ENCODE results near the gene PAX9.
"Not testable (repeated sequence)": the region's sequence is repeated elsewhere in the genome, so short reads cannot be mapped to it uniquely, and the experiment has no call there.

The PAX9 gene

DNA sequence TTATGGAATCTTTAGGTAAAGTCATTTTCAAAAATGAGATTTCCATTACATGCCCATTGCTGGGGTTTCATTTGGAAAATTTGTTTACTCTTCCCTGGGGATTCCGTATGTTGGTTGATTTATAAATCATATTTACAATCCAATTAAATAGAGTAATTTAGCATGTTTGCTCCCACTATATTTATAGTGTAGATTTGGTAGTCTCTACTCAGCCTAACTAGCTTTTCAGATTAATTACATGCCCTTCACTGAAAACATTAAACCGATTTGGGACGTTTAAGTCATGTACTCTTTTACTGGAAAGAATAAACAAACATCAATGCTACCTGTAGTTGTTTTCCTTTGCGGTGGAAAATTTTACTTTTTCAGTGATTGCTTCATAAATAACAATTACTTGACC lies 10.4 kb downstream of the PAX9 start:
- DNase-seq (ENCODE audit: low read depth in 2 of 2, low spot score in 1 of 2) = no peak

DNA sequence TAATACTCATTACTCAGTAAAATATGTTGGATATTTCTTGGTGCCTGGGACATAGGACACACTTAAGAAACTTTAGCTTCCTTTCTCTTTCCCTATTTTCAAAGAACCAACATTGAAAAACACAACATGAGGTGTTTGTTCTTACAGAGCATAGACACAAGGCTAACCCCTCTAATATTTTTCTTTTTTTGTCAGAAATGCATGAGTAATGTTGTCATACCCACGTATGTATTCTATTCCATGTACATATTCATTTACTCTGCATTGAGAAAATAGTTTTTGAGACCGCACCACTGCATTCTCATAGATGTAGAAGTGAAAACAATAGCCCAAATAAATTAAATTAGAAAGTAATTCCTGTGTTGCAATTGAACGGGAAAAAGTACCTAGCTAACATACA lies 13.0 kb downstream of the PAX9 start:
- DNase-seq (ENCODE audit: low read depth in 2 of 2, low spot score in 1 of 2) = no peak

DNA sequence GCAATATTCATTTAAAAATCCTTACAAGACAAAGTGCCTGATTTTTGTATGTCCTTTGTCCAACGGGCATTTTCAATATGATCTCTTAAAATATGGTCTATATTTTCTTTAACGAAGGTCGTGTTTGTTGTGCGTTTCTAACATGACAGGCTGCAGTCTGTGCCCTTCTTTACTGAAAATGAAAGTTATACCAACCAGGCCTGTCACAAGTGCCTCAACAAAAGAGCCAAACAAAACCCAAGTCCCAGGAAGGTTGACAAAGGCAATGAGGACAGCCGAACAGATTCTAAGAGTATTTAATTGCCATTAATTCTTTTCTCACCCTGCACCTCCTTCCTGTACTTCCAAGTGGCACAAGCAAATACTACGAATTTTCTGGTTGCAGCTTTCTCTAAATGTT lies 13.9 kb downstream of the PAX9 start:
- DNase-seq (ENCODE audit: low read depth in 2 of 2, low spot score in 1 of 2) = no peak

DNA sequence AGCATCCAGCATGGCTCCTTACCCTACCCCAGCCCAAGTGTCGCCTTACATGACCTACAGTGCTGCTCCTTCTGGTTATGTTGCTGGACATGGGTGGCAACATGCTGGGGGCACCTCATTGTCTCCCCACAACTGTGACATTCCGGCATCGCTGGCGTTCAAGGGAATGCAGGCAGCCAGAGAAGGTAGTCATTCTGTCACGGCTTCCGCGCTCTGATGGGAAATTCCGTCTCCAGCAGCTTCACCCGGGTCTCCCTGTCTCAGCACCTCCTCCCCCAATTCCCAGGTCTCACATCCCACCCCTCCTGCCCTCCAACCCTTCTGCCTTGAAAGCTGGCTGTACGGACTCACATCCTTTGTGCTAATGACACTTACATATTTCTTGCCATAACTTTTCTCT lies 14.6 kb downstream of the PAX9 start:
- DNase-seq (ENCODE audit: low read depth in 2 of 2, low spot score in 1 of 2) = no peak

DNA sequence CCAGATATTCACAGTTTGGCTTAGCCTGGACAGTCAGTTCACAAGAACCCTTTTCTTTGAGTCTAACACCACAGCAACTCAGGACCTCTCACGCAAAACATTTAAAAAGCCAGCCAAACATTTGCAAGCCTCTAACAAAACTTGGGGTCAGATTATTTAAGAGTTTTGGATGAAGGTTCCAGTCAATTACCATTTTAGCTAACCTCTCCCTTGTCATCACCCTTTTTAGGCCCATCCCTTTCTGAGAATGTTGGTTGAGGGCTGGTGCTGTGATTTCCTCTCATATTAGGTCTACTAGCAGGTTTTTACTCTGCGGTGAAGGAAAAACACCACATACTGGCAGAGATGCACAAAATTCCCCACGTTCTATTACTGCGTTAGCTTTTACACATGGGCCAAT lies 20.7 kb downstream of the PAX9 start:
- no peak for DNase-seq (ENCODE audit: low read depth in 2 of 2, low spot score in 1 of 2)

DNA sequence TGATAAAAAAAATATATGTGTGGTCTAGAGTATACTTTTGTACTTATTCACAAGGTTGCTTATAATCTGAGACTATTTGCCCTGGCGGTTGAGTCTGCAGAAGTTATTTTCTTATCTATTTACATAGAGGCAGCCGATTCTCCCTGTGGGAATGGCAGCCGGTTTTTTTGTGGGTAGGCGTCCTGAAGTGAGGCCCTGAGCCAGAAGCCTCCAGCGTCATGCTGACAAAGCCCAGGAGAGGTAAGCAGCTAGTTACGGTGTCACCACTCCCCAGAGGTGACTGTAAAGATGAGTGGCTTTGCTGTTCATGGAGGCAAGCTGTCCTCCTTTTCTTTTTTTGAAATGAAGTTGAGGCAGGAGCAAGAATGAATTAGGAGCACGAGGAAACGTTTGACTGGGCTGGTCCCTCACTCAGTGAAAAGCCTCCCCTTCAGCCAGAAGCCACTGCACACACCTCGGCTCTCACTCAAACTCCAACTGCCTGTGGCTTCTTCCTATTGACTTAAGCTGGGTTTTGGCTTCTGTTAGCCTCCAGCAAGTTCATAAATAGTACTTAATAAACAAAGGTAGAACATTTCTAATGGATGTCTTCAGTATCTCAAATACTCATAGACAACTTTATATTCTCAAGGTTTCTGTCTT lies 21.5 kb downstream of the PAX9 start:
- no peak for DNase-seq (ENCODE audit: low read depth in 2 of 2, low spot score in 1 of 2)

DNA sequence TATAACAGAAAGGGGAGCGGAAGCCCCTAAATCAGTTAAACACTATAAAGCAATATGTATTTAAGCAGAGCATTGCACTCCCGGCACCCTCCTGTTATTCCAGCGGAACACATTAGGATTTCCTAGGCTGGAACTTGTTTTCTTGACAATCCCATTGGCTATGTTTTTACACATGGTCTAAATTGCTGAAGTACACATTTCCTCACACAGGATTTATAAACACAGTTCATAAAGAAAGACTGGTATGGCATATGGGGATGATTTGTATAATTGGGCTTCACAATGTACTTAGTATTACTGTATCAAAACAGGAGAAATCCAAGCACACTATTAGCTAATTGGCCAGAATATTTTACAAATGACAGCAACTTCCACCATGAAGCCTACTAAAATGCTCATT lies 23.3 kb downstream of the PAX9 start:
- no peak for DNase-seq (ENCODE audit: low read depth in 2 of 2, low spot score in 1 of 2)

DNA sequence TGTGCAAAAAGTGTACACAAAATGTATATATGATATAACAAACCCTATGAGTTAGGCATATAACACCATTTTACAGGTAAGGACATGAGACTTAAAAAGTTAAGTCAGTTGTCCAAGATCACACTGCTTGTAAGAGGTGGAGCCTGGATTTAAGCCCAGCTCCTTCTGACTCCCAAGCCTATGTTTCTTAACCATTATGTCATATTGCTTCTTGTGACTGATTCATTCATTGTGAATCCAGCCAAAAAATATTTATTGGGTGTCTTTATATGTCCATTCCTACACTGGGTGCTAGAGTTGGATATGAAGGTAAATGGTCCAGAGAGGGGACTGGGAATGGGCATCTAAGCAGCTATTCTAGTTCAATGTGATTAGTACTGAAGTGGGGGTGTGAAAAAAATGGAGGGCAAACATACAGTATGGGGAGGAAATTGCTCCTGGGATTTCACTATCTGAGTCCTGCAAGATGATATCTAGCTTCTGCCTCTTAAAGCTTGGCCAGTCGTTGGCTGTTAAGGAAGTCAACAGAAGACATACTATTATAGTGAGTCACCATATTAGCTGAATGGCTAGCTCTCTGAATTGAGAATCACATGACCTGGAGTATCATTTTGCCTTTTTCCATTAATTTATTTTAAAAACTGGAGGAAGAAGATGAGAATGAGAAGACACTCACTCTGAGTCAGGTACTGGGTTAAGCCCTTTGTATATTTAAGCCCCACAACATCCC lies 28.8 kb downstream of the PAX9 start:
- DNase-seq (ENCODE audit: low read depth in 2 of 2, low spot score in 1 of 2) = no peak

DNA sequence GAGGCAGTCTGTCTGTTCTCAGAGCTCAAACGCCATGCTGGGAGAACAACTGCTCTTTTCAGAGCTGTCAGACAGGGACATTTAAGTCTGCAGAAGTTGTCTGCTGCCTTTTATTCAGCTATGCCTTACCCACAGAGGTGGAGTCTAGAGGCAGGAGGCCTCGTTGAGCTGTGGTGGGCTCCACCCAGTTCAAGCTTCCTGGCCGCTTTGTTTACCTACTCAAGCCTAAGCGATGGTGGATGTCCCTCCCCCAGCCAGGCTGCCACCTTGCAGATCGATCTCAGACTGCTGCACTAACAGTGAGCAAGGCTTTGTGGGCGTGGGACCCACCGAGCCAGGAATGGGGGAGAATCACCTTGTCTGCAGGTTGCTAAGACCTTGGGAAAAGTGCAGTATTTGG lies 37.8 kb downstream of the PAX9 start:
- DNase-seq (ENCODE audit: low read depth in 2 of 2, low spot score in 1 of 2) = not testable (repeated sequence)

DNA sequence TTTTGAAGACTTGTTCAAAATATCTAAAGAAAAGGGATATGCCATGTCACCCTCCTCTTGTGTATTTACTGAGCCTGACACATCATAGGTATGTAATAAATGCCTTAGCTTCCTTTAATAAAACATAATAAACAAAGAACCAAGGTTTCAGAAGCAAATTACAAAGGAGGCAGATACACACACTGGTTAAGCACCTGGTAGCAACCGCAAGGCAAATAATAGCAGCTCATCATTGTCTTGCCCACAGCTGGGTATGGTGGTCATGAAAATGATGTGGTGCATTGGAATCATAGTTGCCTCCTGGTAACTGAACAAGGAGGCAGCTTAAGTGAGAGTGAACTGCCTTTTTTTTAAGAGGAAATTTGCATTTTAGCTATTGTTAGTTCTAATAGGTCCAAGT lies 39.0 kb downstream of the PAX9 start:
- DNase-seq (ENCODE audit: low read depth in 2 of 2, low spot score in 1 of 2) = no peak

DNA sequence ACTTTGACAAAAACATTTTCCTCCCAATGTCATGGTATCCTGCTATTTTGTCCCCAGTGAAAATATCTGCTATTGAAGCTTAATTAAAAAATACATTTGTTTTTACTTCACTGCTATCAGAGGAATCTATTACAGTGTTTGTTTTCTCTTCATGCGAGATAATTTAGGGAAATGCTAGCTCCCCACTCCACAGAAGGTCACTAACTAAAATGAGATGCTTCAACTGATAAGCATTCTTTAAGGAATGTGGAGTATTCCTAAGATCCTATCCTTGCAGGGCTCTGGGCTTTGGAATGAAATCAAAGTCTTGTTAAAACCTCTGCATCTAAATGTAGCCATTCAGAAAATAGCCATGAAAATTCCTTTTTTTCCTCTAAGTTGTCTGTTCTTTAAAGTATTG lies 39.5 kb downstream of the PAX9 start:
- DNase-seq (ENCODE audit: low read depth in 2 of 2, low spot score in 1 of 2) = no peak

DNA sequence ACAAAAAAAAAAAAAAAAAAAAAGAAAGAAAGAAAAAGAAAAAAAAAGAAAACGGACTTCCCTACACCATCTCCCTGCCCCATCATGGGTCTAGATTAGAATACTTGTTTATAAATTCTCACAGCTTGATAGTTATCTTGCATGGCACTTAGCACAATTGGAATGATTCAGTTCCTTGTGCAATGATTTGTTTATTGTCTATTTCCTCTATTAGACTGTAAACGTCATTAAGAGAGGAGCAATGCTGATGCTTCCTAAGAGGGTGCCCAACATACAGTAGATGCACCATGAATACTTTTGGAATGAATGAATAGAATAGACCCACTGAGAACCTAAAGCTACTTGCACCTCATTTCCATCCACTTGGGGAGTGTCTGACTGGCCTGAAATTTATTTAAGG lies 40.8 kb downstream of the PAX9 start:
- no peak for DNase-seq (ENCODE audit: low read depth in 2 of 2, low spot score in 1 of 2)

DNA sequence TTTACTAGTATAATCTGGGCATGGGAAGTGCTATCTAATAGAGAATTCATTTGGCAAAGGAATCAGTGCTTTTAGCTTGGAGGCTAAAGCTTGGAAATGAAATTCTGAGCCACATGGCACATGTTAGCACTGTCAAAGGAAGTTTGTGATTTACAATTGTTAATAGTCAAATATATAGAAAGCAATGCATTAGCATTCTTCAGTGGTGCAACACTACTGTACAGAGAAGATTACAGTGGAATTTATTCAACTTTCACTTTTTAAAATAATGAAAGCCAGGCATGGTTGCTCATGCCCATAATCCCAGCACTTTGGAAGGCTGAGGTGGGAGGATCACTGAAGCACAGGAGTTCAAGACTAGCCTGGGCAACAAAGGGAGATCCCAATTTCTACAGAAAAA lies 45.9 kb downstream of the PAX9 start:
- DNase-seq (ENCODE audit: low read depth in 2 of 2, low spot score in 1 of 2) = no peak

DNA sequence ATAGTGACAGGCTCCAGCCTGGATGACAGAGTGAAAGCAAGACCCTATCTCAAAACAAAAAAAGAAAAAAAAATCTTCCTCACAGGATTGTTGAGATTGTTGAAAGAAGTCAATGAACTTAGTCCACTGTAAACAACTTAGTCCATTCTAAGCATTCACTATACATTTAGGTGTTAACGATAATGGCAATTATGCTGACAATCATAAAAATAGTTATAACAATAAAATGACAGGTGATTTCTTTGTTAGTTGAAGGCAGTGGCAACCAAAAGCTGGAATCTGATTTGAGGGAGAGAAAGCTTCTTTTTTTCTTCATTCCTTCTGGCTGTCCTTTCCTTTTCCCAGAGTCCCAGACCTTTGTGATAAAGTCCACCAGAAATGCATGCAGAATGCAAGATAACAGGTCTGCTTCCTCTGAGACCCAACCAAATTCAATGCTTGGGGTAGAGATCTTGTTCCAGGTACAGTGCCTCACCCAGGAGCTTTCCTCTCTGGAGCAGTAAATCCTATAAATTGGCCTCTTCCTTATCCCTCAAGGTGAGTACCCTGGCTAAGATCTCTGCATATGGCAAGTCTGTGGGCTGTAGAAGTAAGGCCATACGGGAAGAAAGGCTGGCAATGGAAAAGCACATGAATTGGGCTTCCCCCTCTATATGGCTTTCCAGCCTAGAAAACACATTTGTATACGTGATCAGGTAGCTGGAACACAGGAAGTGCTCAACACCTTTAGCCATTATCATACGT lies 52.5 kb downstream of the PAX9 start:
- no peak for DNase-seq (ENCODE audit: low read depth in 2 of 2, low spot score in 1 of 2)

DNA sequence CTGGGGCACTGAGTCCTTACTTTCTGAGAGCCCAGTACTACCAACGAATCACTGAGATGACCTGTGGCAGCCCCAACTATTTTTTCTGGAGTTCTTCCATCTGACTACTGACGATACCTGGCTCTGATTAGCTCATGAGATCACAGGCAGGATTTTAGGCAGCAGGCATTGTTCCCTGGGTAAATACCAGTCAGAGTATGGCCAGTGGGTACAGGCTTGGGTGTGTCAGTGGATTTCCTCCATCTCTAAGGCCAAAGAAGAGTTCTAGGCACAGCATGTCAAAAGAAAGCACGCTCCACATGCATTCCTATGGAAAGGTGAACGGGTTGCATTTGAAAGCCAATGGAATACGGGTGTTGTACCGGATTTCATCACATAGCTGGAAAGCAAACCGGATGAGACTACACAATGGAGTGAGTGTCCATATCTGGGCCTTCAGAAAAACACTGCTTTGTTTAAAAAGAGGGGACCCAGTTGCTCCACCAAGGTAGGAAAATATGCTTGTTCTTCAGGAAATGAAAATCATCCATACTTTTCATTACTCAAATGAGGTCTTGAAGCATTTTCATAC lies 55.0 kb downstream of the PAX9 start:
- DNase-seq (ENCODE audit: low read depth in 2 of 2, low spot score in 1 of 2) = no peak

DNA sequence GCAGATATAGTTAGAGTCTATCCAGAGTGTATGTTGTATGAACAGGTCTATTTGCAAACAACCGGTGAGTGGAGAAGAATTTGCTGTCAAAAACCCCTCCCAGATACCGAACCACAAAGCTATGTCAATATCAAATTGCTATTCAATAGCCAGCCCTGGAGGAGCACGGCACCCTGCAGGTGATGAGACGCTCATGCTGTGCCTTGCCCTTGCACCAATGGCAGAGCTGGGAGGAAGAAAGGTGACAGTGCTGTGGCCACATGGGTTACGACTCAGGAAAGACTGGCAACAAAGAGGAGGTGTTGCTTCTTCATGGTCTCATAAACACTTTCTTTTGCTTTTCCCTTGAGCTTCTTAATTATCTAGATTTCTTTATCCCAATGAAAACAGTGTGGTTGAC lies 55.7 kb downstream of the PAX9 start:
- no peak for DNase-seq (ENCODE audit: low read depth in 2 of 2, low spot score in 1 of 2)

DNA sequence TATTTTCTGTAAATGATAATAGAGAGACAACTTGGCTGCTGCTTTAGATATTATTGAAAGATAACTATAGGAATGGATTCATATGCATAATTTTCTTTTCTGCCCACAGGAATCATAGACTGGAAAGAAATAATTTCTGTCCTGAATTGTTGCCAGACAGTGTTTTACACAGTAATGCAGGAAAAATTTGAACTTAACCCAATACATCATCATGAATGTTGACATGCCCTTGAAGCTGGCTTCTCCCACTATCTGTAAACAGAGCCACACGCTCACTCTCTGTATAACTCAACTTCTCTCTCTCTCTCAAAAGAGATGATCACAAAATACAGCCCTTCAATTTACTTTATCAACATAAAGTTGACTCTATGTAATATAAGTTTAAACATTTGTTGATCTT lies 56.6 kb downstream of the PAX9 start:
- DNase-seq (ENCODE audit: low read depth in 2 of 2, low spot score in 1 of 2) = no peak

DNA sequence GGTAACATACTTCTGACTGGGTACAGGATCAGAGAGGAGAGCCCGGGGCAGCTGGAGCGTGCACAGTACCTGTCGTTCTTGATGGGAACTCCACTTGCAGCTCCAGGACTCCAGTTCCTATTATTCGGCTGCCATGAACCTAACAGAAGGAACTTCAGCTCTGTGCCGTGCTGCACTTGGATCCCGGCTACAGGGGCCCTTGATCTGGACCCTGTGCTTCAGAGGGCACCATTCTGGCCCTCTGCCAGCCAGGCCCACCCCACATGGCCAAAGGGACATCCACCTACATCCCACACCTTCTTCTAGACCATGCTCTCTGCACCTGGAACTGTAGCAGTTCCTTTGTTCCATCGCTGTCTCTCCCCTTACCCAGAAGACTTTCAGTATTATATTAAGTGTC lies 58.2 kb downstream of the PAX9 start:
- no peak for DNase-seq (ENCODE audit: low read depth in 2 of 2, low spot score in 1 of 2)

DNA sequence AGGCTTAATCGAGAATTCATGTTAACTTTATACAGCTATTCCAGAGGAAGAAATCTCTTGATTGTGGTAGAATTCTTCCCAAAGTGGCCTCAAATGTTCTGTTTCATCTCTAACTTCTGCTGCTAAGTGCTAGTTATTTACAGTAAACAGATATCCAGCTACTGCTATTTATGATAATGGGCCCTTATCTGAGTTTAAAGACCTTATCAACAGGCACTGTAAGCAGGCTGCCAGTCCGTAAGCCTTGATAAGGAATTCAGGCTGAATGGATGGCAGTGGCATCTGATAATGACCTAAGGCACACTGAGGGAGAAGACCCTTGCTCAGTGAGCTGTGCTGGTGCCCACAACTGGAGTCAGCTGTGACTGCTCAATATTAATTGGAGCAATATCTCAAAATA lies 59.0 kb downstream of the PAX9 start:
- DNase-seq (ENCODE audit: low read depth in 2 of 2, low spot score in 1 of 2) = no peak

DNA sequence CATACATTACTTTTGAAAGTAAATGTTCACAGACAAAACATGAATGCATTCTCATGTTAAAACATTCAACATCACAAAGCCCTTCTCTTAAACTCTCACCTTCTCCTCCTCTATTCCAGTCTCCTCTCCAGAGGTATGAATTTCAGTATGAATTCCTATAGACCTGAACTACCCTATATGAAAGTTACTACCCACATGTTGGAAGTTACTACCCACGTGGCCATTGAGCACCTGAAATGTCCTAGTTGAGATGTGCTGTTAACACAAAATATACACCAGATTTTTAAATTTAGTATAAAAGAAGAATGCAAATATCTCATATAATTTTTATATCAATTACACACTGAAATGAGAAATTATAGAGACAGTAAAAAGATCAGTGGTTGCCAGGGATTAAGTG lies 60.2 kb downstream of the PAX9 start:
- no peak for DNase-seq (ENCODE audit: low read depth in 2 of 2, low spot score in 1 of 2)

DNA sequence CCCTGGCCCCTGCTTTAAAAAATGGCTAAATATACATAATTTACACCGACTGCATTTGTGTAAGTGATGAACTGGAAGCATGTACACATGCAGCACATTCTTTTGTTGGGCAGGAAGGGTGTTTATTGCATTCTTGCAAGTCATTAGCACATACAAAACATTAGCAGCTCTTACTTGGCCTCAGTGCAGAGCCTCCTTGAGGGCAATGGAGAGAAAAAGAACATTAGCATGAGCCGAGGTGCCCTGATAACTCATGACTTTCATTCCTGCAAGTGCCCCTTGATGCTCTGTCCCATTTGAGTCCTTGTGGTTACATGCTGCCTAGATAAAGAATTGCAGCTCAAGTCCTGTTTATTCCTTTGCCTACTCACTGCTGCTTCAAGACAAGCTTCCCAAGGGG lies 61.9 kb downstream of the PAX9 start:
- no peak for DNase-seq (ENCODE audit: low read depth in 2 of 2, low spot score in 1 of 2)

DNA sequence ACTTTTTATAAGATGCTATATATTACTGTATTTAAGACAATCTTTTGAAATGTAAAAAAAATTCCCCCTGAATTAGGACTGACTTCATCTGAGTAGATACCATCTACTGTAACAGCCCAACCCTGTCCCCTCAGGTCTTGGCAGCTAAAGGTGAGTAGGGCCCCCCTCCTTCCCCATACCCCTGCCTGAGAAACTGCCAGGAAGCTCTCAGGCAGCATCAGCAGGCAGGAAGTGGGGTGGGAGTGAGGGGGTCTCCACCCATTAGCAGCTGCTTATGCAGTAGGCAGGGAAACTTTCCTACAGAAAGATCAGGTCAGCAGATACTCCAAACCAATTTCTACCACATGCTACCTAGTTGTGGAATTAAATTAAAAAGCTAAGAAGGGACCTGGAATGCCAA lies 62.5 kb downstream of the PAX9 start:
- DNase-seq (ENCODE audit: low read depth in 2 of 2, low spot score in 1 of 2) = no peak
